B cell (primary cell): ENCODE results near the gene TMEM150C. TPM values are rescaled to one million over a fixed set of nuclear protein-coding genes. Genes with fewer than 3 reads are reported as not detected.

Experiments used
- ATAC-seq: fragments of 200-7000 bp; cut with Tn5 transposase; one replicate; pipeline ENCODE4 v1.10.0; 2021; ENCODE audit warnings: low read depth, mild to moderate bottlenecking, moderate number of reproducible peaks, moderate library complexity
- CTCF ChIA-PET: fragments of 350-600 bp; sonication (Branson Sonifier 250); formaldehyde crosslinking; loops from one replicate; lab custom pipeline; 2021; ENCODE audit warnings: antibody characterized with exemption, inconsistent platforms; lab: Charles Lee
- POLR2A ChIA-PET: fragments of 350-600 bp; sonication (Branson Sonifier 250); formaldehyde crosslinking; loops from one replicate; lab custom pipeline; 2021; ENCODE audit warnings: antibody characterized with exemption; lab: Charles Lee
- DNase-seq: peaks from one replicate; pipeline ENCODE4 v3.0.0; 2013
- H2AFZ ChIP-seq: 2 replicates; pipeline ENCODE4 v1.6.1; 2012; ENCODE audit warnings: mild to moderate bottlenecking, low read depth, low read length; ENCODE audit not compliant: insufficient read depth, poor library complexity, severe bottlenecking
- H3K27ac ChIP-seq, 2 donors: 1 replicate in 1 of 2; 2 replicates in 1 of 2; pipeline ENCODE4 v1.5.1; 2012 to 2013; ENCODE audit warnings: low read length in 2 of 2, mild to moderate bottlenecking in 2 of 2, moderate library complexity in 1 of 2
- H3K27me3 ChIP-seq, 4 experiments: fragments of 200-600 bp in 1 of 4; sonication (generic) in 1 of 4; replicated peaks in 1 of 4; 1 replicate in 2 of 4; 2 replicates in 2 of 4; pipeline versions ENCODE4 v1.6.1 to v1.7.0; 2013 to 2016; ENCODE audit warnings: low read length in 3 of 4, mild to moderate bottlenecking in 2 of 4, mixed read lengths in 1 of 4, moderate library complexity in 1 of 4; ENCODE audit not compliant: insufficient read depth in 4 of 4, control insufficient read depth in 3 of 4; ENCODE audit errors: control extremely low read depth in 1 of 4
- H3K36me3 ChIP-seq, 2 experiments: replicated peaks in 1 of 2; 1 replicate in 1 of 2; 2 replicates in 1 of 2; pipeline versions ENCODE4 v1.6.1 to v1.7.1; 2013; ENCODE audit warnings: low read length in 1 of 2; ENCODE audit not compliant: insufficient read depth in 2 of 2, control insufficient read depth in 1 of 2; ENCODE audit errors: control extremely low read depth in 1 of 2, extremely low read depth in 1 of 2
- H3K4me1 ChIP-seq, 2 donors: fragments of 200-600 bp in 1 of 2; sonication (generic) in 1 of 2; 1 replicate in 1 of 2; 2 replicates in 1 of 2; pipeline versions ENCODE4 v1.5.1 to v1.6.1; 2013 to 2017; ENCODE audit warnings: low read length in 2 of 2; ENCODE audit not compliant: control insufficient read depth in 2 of 2, insufficient read depth in 2 of 2
- H3K4me2 ChIP-seq: replicated peaks from 2 replicates; pipeline ENCODE3; 2012; ENCODE audit warnings: mild to moderate bottlenecking, low read depth, low read length; ENCODE audit not compliant: poor library complexity, severe bottlenecking
- H3K4me3 ChIP-seq, 5 experiments: fragments of 200-600 bp in 1 of 5; sonication (generic) in 1 of 5; 1 replicate in 3 of 5; 2 replicates in 2 of 5; pipeline versions ENCODE4 v1.5.1 to v1.7.0; 2011 to 2016; ENCODE audit warnings: low read length in 4 of 5, mild to moderate bottlenecking in 4 of 5, low read depth in 2 of 5, control low read depth in 1 of 5, moderate library complexity in 1 of 5; ENCODE audit not compliant: insufficient read depth in 1 of 5; ENCODE audit errors: control extremely low read depth in 1 of 5, extremely low read depth in 1 of 5
- H3K79me2 ChIP-seq: fragments of 200-600 bp; sonication (generic); one replicate; pipeline ENCODE4 v1.6.0; 2016; ENCODE audit warnings: low read length; ENCODE audit not compliant: control insufficient read depth, insufficient read depth
- H3K9ac ChIP-seq: fragments of 200-600 bp; sonication (generic); 2 replicates; pipeline ENCODE4 v1.6.1; 2017; ENCODE audit warnings: mild to moderate bottlenecking, low read length, moderate library complexity
- H3K9me3 ChIP-seq, 3 donors: one replicate each; pipeline versions ENCODE4 v1.6.1 to v1.7.1; 2013; ENCODE audit warnings: low read length in 2 of 3; ENCODE audit not compliant: control insufficient read depth in 2 of 3, insufficient read depth in 1 of 3; ENCODE audit errors: control extremely low read depth in 1 of 3
- H4K20me1 ChIP-seq: 2 replicates; pipeline ENCODE4 v1.6.0; 2012; ENCODE audit warnings: mild to moderate bottlenecking, low read length; ENCODE audit not compliant: insufficient read depth, control insufficient read depth, poor library complexity, severe bottlenecking
- H3K27ac Mint-ChIP-seq: one replicate; pipeline ENCODE4 v1.8.0; 2021; ENCODE audit warnings: mixed read lengths
- H3K27me3 Mint-ChIP-seq: one replicate; pipeline ENCODE4 v1.8.0; 2021; ENCODE audit warnings: mixed read lengths
- H3K4me1 Mint-ChIP-seq: one replicate; pipeline ENCODE4 v1.8.0; 2021; ENCODE audit warnings: mixed read lengths
- H3K4me3 Mint-ChIP-seq: one replicate; pipeline ENCODE4 v1.8.0; 2021; ENCODE audit warnings: mixed read lengths
- H3K9me3 Mint-ChIP-seq: one replicate; pipeline ENCODE4 v1.8.0; 2022; ENCODE audit warnings: mixed read lengths; ENCODE audit not compliant: insufficient read depth
- CTCF ChIP-seq: fragments of 200-600 bp; IDR thresholded peaks from one replicate; pipeline ENCODE4 v1.8.0; 2022; ENCODE audit warnings: antibody characterized with exemption, mild to moderate bottlenecking
- EZH2 ChIP-seq: IDR thresholded peaks from 2 replicates; pipeline ENCODE4 v1.6.1; 2012; ENCODE audit warnings: borderline replicate concordance, low read depth, mild to moderate bottlenecking, moderate library complexity, low read length; ENCODE audit not compliant: insufficient read depth, poor library complexity, severe bottlenecking
- WGBS: methylation state at CpG from one replicate; pipeline ENCODE4 v1.1.5; 2013; ENCODE audit warnings: missing lambda C conversion rate; ENCODE audit not compliant: insufficient coverage; 5-methylcytosine and 5-hydroxymethylcytosine counted together
- intact Hi-C: fragments of 100-400 bp; cut with micrococcal nuclease; formaldehyde crosslinking; loops from one replicate; pipeline ENCODE4 v1.10.0; 2022
- polyA plus RNA-seq: library from polyadenylated mRNA; depleted of rRNA; stranded (reverse); fragments of >200 nt; gene quantifications from 2 replicates; pipeline ENCODE4 v1.2.3, GENCODE V29; 2012
- total RNA-seq, 2 donors: library from RNA; stranded (reverse); fragments of 120-200 nt in 1 of 2; gene quantifications; 1 replicate in 1 of 2; 2 replicates in 1 of 2; pipeline versions ENCODE4 v1.2.3 to v1.2.4, GENCODE V29; 2013 to 2022

TMEM150C gene
- total and polyA plus RNA-seq, 2 donors (not counting 1 experiment from before 2014, with no cell fraction given), result 0.04 TPM; not detected in 1

- Histone ChIP-seq H3K4me3 (no peak overlapping the region), H4K20me1 (no peaks in the 10 kb centered on the region), H3K27ac (no peak overlapping the region), H2AFZ (no peak overlapping the region), H3K36me3 (no peaks in the 10 kb centered on the region), H3K9ac (no peak overlapping the region), H3K4me2 (no peak overlapping the region), H3K27me3 (no peaks in the 10 kb centered on the region), H3K9me3 (no peaks in the 10 kb centered on the region), H3K4me1 (no peaks in the 10 kb centered on the region), H3K79me2 (no peaks in the 10 kb centered on the region)
- WGBS, result 96% methylated on average over 3 of the region's 10 CpGs
- H3K27me3 Mint-ChIP-seq, result no peaks in the 10 kb centered on the region
- intact Hi-C loops, result no loop called here
- TF ChIP-seq CTCF (no peak), EZH2 (no peak)
- DNase-seq (no peak), ATAC-seq (no peak)
- POLR2A ChIA-PET, result no interaction called here
- no peak overlapping the region for H3K27ac Mint-ChIP-seq
- no peak overlapping the region for H3K4me3 Mint-ChIP-seq
- no peaks in the 10 kb centered on the region for H3K4me1 Mint-ChIP-seq
- CTCF ChIA-PET, result interaction anchor here (0.6 to 0.7 kb wide), 2 partner anchors 23 to 231 kb away, joined by 3 to 4 read pairs; no protein-coding TSS in a partner anchor
- H3K9me3 Mint-ChIP-seq, result no peaks in the 10 kb centered on the region
Observed at GRCh38 chr4:82491251-82491960, 70.4 kb downstream of the TMEM150C start.

GRCh38 chr4:82489987-82490386, 71.8 kb downstream of the TMEM150C start:
- Histone ChIP-seq H3K9me3 (no peaks in the 10 kb centered on the region), H2AFZ (no peak overlapping the region), H3K4me2 (no peak overlapping the region), H3K9ac (no peak overlapping the region), H3K27me3 (no peaks in the 10 kb centered on the region), H3K36me3 (no peaks in the 10 kb centered on the region), H3K4me1 (no peaks in the 10 kb centered on the region), H4K20me1 (no peaks in the 10 kb centered on the region), H3K4me3 (no peak overlapping the region), H3K79me2 (no peaks in the 10 kb centered on the region), H3K27ac (no peak overlapping the region)
- POLR2A ChIA-PET, result no interaction called here
- no peak for ATAC-seq
- H3K4me3 Mint-ChIP-seq, result no peak overlapping the region
- intact Hi-C loops, result no loop called here
- no peak for DNase-seq
- no peaks in the 10 kb centered on the region for H3K4me1 Mint-ChIP-seq
- 98% methylated on average over 5 of the region's 8 CpGs for WGBS
- H3K27me3 Mint-ChIP-seq, result no peaks in the 10 kb centered on the region
- H3K9me3 Mint-ChIP-seq, result no peaks in the 10 kb centered on the region
- TF ChIP-seq EZH2, result no peak
- no peak for TF ChIP-seq CTCF
- no peak overlapping the region for H3K27ac Mint-ChIP-seq
- CTCF ChIA-PET, result no interaction called here
